Lung microvascular endothelial cell (primary cell): Measurements from ENCODE around the gene TRPM8. TPM values are rescaled to one million over a fixed set of nuclear protein-coding genes. Genes with fewer than 3 reads are reported as not detected.
"Not testable (repeated sequence)": the region's sequence is repeated elsewhere in the genome, so short reads cannot be mapped to it uniquely, and the experiment has no call there.

Experiments used
- DNase-seq, 2 donors: peaks; one replicate each; pipeline versions ENCODE4 v3.0.0 to v3.0.0-alpha.2; 2010; ENCODE audit warnings: low read depth in 2 of 2
- total RNA-seq: library from RNA; depleted of rRNA; stranded (reverse); fragments of >200 nt; gene quantifications from 2 replicates; pipeline ENCODE4 v1.2.1, GENCODE V29; 2014

Gene TRPM8
- total RNA-seq = not detected in 2 replicates

- no peak for DNase-seq
Measured at GRCh38 chr2:233917116-233917515, at the start of gene TRPM8. Gene TRPM8, plus strand, starts transcription at chr2:233917373. Its CDS starts 9,165 bp downstream, at chr2:233926538.

DNA sequence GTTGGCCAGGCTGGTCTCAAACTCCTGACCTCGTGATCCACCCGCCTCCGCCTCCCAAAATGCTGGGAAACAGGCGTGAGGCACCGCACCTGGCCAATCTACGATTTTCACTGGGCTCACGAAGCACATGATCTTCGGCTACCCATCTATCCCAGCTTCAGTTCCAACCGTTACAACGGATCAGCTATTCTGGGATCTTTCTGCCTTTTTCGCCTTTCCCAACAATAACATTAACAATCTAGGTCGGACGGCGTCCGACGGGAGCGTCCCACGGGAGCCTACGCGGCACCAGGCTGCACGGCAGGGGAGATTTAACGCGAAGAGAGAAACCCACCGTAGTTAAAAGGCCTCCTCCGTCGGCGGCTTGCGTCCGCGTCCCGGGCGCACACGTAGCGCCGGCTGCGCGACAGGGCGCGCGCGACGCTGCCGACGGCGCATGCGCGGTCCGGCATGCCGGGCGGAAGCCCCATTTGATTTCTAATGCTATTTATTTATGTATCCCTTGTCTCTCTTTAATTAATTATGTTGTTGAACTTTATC is 49.1 kb upstream of the TRPM8 start, which contains the start of gene MSL3B:
Gene MSL3B (minus strand): TSS at position 394 of the 540 bp plus-strand sequence.
- DNase-seq = peak; percentile 64 to 70

GRCh38 chr2:233871432-233871831 is 45.7 kb upstream of the TRPM8 start:
- DNase-seq = no peak

DNA sequence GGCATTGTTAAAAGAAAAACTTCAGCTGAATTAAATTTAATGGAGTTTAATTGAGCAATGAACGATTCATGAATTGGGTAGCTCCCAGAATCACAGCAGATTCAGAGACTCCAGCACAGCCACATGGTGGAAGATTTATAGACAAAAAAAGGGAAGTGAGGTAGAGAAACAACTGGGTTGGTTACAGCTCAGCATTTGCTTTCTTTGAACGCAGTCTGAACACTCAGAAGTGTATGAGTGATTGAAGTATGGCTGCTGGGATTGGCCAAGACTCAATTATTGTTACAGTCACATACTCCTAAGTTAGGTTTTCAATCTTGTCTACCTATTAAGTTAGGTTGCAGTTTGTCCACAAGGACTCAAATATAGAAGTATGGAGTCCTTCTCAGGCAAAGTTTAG is 45.0 kb upstream of the TRPM8 start:
- DNase-seq = not testable (repeated sequence)

GRCh38 chr2:233882353-233882752 is 34.8 kb upstream of the TRPM8 start:
- DNase-seq = no peak

GRCh38 chr2:233892793-233893192 is 24.4 kb upstream of the TRPM8 start:
- no peak for DNase-seq

- DNase-seq = not testable (repeated sequence)
Measured at GRCh38 chr2:233896253-233896652, 20.9 kb upstream of the TRPM8 start.

DNA sequence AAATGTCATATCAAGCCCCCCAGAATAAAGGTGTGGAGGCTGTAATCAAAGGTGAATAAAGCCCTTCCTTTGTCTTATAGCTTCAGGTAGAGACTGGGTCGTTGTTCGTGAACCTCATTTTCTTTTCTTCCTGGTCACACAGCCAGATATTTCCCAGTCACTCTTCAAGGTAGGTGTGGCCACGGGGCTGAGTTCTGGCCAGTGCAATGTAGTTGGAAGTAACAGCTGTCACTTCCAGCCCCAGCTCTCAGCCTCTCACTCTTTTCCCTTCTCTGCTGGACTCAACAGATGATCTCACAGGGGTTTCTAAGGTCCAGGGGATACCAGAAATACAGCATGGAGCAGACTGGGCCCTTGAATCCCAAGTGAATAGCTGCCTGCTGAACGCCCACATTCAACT is 15.8 kb upstream of the TRPM8 start:
- DNase-seq = no peak

DNA sequence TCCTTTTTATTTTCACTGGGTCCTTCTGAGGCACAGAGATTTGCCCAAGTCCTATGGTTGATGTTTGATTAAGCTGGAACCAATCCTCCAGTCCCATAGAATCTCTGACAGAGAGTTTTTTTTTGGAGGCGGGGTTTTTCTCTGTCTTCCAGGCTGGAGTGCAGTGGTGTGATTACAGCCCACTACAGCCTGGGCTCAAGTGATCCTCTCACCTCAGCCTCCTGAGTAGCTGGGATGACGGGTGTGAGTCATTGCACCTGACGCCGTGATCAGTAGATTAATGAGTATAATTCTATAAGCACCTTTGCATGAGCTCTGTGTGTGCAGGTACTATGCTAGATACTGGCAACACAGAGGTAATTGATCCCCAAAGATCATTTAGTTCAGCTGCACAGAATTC is 15.3 kb upstream of the TRPM8 start:
- DNase-seq = no peak

DNA sequence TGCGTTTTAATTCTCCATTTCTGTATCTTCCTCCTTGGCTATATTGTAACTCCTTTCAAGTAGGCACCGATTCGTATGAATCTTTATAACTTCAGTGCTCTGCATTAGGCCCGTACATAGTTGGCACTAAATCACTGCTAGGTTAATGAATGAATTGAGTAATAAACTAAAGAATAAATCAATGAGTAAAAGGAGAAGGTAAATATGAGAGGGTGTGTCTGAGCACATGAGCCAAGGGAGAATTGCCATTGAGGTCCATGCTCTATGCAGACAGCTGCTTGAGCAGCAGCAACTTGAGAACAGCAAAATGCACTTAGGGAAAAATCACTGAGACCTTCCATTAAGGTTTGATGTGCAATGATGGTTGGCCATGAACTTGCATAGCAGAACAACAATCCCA is 11.2 kb upstream of the TRPM8 start:
- no peak for DNase-seq

DNA sequence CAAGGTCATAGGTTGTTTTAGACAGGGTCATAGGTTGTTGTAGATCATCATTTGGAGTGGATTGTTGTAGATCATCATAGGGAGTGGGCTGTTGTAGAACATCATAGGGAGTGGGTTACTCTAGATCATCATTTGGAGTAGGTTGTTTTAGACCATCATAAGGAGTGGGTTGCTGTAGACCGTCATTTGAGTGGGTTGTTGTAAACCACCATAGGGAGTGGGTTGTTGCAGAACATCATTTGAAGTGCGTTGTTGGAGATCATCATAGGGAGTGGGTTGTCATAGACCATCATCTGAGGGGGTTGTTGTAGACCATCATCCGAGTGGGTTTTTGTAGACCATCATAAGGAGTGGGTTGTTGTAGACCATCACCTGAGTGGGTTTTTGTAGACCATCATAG is 9.5 kb upstream of the TRPM8 start:
- DNase-seq = no peak

- DNase-seq = peak; percentile 36 to 51
Measured at GRCh38 chr2:233912691-233913423, 4.3 kb upstream of the TRPM8 start.

GRCh38 chr2:233915128-233915527 is 2.0 kb upstream of the TRPM8 start:
- DNase-seq = peak in 1 of 2 donors; percentile 4

DNA sequence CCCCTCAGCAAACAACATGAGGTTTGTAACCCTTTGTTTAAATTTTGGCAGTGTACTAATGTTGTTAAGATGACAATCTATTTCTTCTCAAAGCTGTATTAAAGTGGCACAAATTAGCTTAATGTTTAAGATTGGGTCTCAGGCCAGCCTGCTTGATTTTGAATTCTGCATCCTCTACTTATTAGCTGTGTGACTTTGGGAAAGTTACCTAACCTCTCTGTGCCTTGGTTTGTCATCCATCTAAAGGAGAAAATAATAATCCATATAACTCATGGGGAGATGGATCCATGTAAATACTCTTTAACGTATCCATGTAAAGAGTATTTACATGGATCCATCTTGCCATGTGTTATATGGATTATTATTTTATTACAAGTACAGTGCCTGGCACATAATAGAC is 2.1 kb downstream of the TRPM8 start:
- DNase-seq = no peak

GRCh38 chr2:233919938-233920337 is 2.8 kb downstream of the TRPM8 start:
- DNase-seq = peak in 1 of 2 donors; percentile 55

DNA sequence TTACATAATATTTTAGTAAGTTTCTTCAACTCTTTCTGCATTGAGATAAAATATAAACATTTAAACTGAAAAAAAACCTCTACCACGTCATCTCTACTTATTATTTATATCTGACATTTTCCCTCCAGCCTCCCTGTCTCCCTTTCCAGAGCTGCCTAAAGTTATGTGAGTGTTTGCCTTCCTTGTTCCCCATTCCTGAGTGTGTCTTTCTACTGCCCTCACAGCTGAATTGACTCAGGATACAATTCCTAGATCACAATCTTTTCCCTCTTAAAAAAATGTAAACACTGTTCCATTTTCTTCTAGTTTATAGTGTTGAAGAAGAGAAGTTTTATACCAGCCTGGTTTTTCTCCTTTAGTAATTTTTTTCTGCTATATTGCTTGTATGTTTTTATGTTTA is 5.3 kb downstream of the TRPM8 start:
- no peak for DNase-seq

GRCh38 chr2:233925402-233925801 is 8.2 kb downstream of the TRPM8 start:
- DNase-seq = no peak

DNA sequence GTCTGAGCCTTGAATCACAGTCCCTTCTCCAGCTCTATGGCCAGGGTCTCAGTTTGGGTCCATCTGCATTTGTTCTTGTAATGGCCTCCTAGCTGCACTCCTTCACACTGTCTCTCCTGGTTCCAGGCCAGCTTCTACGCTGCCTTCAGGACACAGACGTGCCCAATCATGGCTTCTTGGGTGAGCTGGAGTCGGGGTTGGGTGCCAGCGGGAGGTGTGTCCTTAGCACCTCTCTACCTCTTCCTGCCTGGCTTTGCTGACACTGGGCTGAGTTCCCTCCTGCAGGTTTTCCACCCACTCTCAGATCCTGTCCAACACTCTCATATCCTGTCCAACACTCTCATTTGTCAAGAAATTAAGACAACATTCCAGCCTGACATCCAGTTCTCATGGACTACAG is 9.6 kb downstream of the TRPM8 start:
- peak in 1 of 2 donors; percentile 35 for DNase-seq

- peak; percentile 37 to 50 for DNase-seq
Measured at GRCh38 chr2:233928594-233929351, 11.6 kb downstream of the TRPM8 start.

DNA sequence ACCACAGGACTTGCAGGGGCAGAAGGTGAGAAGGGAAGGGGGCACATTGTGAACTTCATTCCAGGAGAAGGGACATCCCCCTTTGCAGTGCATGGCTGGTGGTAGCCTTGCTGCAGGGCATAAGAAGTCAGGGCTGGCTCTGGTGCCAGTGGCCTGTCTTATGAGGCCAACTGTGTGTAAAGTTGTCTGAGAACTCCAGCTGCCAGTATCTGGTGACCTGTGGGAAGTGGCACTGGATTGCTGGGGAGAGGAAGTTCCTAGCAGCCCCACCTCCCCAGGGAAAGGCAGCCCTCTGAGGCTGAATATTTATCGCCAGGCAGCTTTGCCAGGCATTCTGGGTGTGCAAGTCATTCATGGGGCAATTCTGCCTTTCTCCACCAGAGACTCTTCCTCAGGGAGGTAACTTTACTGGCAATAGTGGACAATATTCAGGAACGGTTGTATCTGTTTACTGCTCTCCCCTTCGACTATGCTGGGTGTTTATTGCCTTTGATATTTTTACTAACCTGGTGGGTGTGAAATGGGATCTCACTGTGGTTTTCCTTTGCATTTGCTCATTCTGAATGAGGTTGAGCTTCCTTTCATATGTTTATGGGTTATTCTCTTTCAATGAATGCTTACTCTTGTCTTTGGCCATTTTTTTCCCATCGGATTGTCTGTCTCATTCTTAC is 12.3 kb downstream of the TRPM8 start:
- DNase-seq = no peak

GRCh38 chr2:233934524-233934923 is 17.4 kb downstream of the TRPM8 start:
- DNase-seq = no peak

DNA sequence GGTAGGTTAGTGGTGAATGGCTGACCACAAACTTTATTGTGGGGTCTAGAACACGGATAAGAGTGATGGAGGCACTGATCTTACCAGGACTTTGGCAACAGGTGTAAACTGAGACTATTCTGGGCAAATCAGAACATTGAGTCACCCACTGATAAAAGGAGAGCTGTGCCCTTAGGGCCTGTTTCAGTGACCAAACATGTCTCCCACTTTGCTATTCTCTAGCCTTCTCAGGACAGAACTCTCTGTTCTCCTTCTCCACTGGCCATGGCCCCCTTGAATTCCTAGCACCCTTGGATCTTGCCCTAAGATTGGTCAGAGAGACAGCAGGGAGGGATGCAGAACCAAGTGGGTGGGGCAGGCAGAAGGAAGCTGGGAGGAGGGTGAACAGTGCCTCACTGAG is 18.3 kb downstream of the TRPM8 start:
- no peak for DNase-seq
